GM18505 (cell line): ENCODE measurements around the gene OR1J2.
"Not testable (repeated sequence)": the region's sequence is repeated elsewhere in the genome, so short reads cannot be mapped to it uniquely, and the experiment has no call there.

ENCODE experiments used
- ATAC-seq: cut with Tn5 transposase; IDR thresholded peaks from one replicate; pipeline ENCODE4 v1.9.1; 2021; ENCODE audit not compliant: unreplicated experiment
- POLR2A ChIP-seq: IDR thresholded peaks from 4 replicates; pipeline ENCODE4 v1.6.1; 2011; ENCODE audit warnings: borderline replicate concordance; ENCODE audit not compliant: insufficient read depth, insufficient read length; ENCODE audit errors: extremely low read depth

OR1J2 gene

GRCh38 chr9:122518841-122519240, 8.2 kb downstream of the OR1J2 start, which contains the start of gene OR1J4:
Gene OR1J4 (plus strand): TSS chr9:122519141. CDS start chr9:122519141, 0 bp downstream.
- no peak for ATAC-seq
- no peak for TF ChIP-seq POLR2A

GRCh38 chr9:122519376-122519775, 8.8 kb downstream of the OR1J2 start:
- ATAC-seq, result no peak
- no peak for TF ChIP-seq POLR2A

GRCh38 chr9:122526602-122527001, 16.0 kb downstream of the OR1J2 start:
- no peak for TF ChIP-seq POLR2A

GRCh38 chr9:122527193-122527592, 16.6 kb downstream of the OR1J2 start, which contains the start of gene OR1N1:
Gene OR1N1 (minus strand): TSS chr9:122527293. CDS start chr9:122527293, 0 bp downstream.
- no peak for ATAC-seq
- TF ChIP-seq POLR2A, result no peak

More at GRCh38 chr9:122526602-122527001, 16.0 kb downstream of the OR1J2 start:
- ATAC-seq, result no peak

- not testable (repeated sequence) for ATAC-seq
Measured at GRCh38 chr9:122531157-122531556, 20.6 kb downstream of the OR1J2 start.

- ATAC-seq, result no peak
- no peak for TF ChIP-seq POLR2A
Measured at GRCh38 chr9:122536134-122536533, 25.5 kb downstream of the OR1J2 start.

- ATAC-seq, result not testable (repeated sequence)
Measured at GRCh38 chr9:122537066-122537465, 26.5 kb downstream of the OR1J2 start.

GRCh38 chr9:122538757-122539156, 28.2 kb downstream of the OR1J2 start:
- ATAC-seq, result no peak

GRCh38 chr9:122546196-122546595, 35.6 kb downstream of the OR1J2 start:
- TF ChIP-seq POLR2A, result no peak
- ATAC-seq, result no peak

More at GRCh38 chr9:122538757-122539156, 28.2 kb downstream of the OR1J2 start:
- TF ChIP-seq POLR2A, result no peak

- TF ChIP-seq POLR2A, result no peak
- no peak for ATAC-seq
Measured at GRCh38 chr9:122551371-122551770, 40.8 kb downstream of the OR1J2 start.

- no peak for ATAC-seq
- no peak for TF ChIP-seq POLR2A
Measured at GRCh38 chr9:122552812-122553211, 42.2 kb downstream of the OR1J2 start, which contains the start of gene OR1N2. Gene OR1N2 (plus strand): TSS chr9:122553112. CDS start chr9:122553212, 100 bp downstream.
